Ascending aorta (tissue), 2 donors: Measurements from ENCODE around the gene CTDNEP1. TPM values are rescaled to one million over a fixed set of nuclear protein-coding genes. Genes with fewer than 3 reads are reported as not detected.

Source experiments
- DNase-seq, 2 donors: peaks; one replicate each; pipeline ENCODE4 v3.0.0-alpha.2; 2019; ENCODE audit warnings: low spot score in 2 of 2
- H3K27ac ChIP-seq, 2 donors: fragments of 200-600 bp; sonication (generic); one replicate each; pipeline ENCODE4 v1.5.1; 2016 to 2017; ENCODE audit warnings: mild to moderate bottlenecking in 1 of 2
- H3K27me3 ChIP-seq: fragments of 200-600 bp; sonication (generic); one replicate; pipeline ENCODE4 v1.5.1; 2017
- H3K36me3 ChIP-seq, 2 donors: fragments of 200-600 bp; sonication (generic); one replicate each; pipeline ENCODE4 v1.5.1; 2016
- H3K4me1 ChIP-seq, 2 donors: fragments of 200-600 bp; sonication (generic); one replicate each; pipeline ENCODE4 v1.5.1; 2016 to 2017; ENCODE audit warnings: mild to moderate bottlenecking in 1 of 2
- H3K4me3 ChIP-seq, 2 donors: fragments of 200-600 bp; sonication (generic); one replicate each; pipeline ENCODE4 v1.5.1; 2016 to 2017; ENCODE audit warnings: mild to moderate bottlenecking in 1 of 2
- H3K9me3 ChIP-seq, 2 donors: fragments of 200-600 bp; sonication (generic); one replicate each; pipeline ENCODE4 v1.5.1; 2016
- CTCF ChIP-seq, 3 experiments: fragments of 200-600 bp in 2 of 3; fragments of 450-650 bp in 1 of 3; sonication (generic) in 2 of 3; IDR thresholded peaks; one replicate each; pipeline ENCODE4 v1.5.1; 2016 to 2019; ENCODE audit warnings: antibody characterized with exemption in 3 of 3, mild to moderate bottlenecking in 1 of 3, moderate library complexity in 1 of 3
- intact Hi-C: fragments of 100-400 bp; cut with DNase I; formaldehyde crosslinking; loops from one replicate; pipeline ENCODE4 v1.15.1; 2023
- total RNA-seq: library from RNA; depleted of rRNA; stranded (reverse); fragments of >200 nt; gene quantifications from one replicate; pipeline ENCODE4 v1.1.0, GENCODE V29; 2016

Gene CTDNEP1
- total RNA-seq, 1 donor from 2014 or later, result 81.4 TPM

GRCh38 chr17:7260651-7261378 lies 9.3 kb upstream of the CTDNEP1 start:
- Histone ChIP-seq H3K27me3 (peaks cover 17% of the 10 kb centered on the region), H3K9me3 (no peaks in the 10 kb centered on the region), H3K4me3 (peak overlapping the region; percentile 35 to 53), H3K4me1 (peaks cover 8 to 13% of the 10 kb centered on the region in 2 donors), H3K27ac (no peak overlapping the region), H3K36me3 (peaks cover 9 to 41% of the 10 kb centered on the region in 2 donors)
- TF ChIP-seq CTCF (IDR thresholded peaks at IDR 0.05), result no peak
- intact Hi-C loops, result no loop called here
- DNase-seq, result no peak

GRCh38 chr17:7260151-7260550 lies 8.6 kb upstream of the CTDNEP1 start:
- H3K36me3 ChIP-seq, result peaks cover 16 to 48% of the 10 kb centered on the region in 2 donors
- peaks cover 17% of the 10 kb centered on the region for H3K27me3 ChIP-seq
- intact Hi-C loops, result no loop called here
- no peak overlapping the region for H3K4me3 ChIP-seq
- H3K27ac ChIP-seq, result no peak overlapping the region
- TF ChIP-seq CTCF (IDR thresholded peaks at IDR 0.05), result no peak
- no peak for DNase-seq
- H3K4me1 ChIP-seq, result peaks cover 8 to 13% of the 10 kb centered on the region in 2 donors
- no peaks in the 10 kb centered on the region for H3K9me3 ChIP-seq

- no peak overlapping the region for H3K27ac ChIP-seq
- peaks cover 22 to 52% of the 10 kb centered on the region in 2 donors for H3K36me3 ChIP-seq
- no peaks in the 10 kb centered on the region for H3K9me3 ChIP-seq
- peaks cover 8 to 13% of the 10 kb centered on the region in 2 donors for H3K4me1 ChIP-seq
- no peak for TF ChIP-seq CTCF (IDR thresholded peaks at IDR 0.05)
- no peak overlapping the region for H3K4me3 ChIP-seq
- DNase-seq, result no peak
- intact Hi-C loops, result no loop called here
- H3K27me3 ChIP-seq, result peaks cover 17% of the 10 kb centered on the region
Measured at GRCh38 chr17:7259555-7259889, 8.0 kb upstream of the CTDNEP1 start.

GRCh38 chr17:7258731-7259554 lies 7.4 kb upstream of the CTDNEP1 start:
- Histone ChIP-seq H3K27me3 (peaks cover 17% of the 10 kb centered on the region), H3K36me3 (peaks cover 28 to 58% of the 10 kb centered on the region in 2 donors), H3K4me3 (no peak overlapping the region), H3K27ac (no peak overlapping the region), H3K4me1 (peaks cover 8 to 13% of the 10 kb centered on the region in 2 donors), H3K9me3 (no peaks in the 10 kb centered on the region)
- no peak for DNase-seq
- intact Hi-C loops, result no loop called here
- TF ChIP-seq CTCF (IDR thresholded peaks at IDR 0.05), result no peak

GRCh38 chr17:7256766-7257456 lies 5.4 kb upstream of the CTDNEP1 start:
- no peak for TF ChIP-seq CTCF (IDR thresholded peaks at IDR 0.05)
- intact Hi-C loops, result no loop called here
- Histone ChIP-seq H3K4me1 (peaks cover 6 to 12% of the 10 kb centered on the region in 2 donors), H3K36me3 (peaks cover 28 to 59% of the 10 kb centered on the region in 2 donors), H3K27ac (no peak overlapping the region), H3K9me3 (no peaks in the 10 kb centered on the region), H3K27me3 (peaks cover 6% of the 10 kb centered on the region), H3K4me3 (no peak overlapping the region)
- DNase-seq, result no peak
